ENCODE results near the gene RSF1. TPM values are rescaled to one million over a fixed set of nuclear protein-coding genes. Genes with fewer than 3 reads are reported as not detected.
A peak's percentile ranks its signal among the peaks of the same experiment; 100 is the strongest.
"Not testable (repeated sequence)": the region's sequence is repeated elsewhere in the genome, so short reads cannot be mapped to it uniquely, and the experiment has no call there.

RSF1 gene, protein sequence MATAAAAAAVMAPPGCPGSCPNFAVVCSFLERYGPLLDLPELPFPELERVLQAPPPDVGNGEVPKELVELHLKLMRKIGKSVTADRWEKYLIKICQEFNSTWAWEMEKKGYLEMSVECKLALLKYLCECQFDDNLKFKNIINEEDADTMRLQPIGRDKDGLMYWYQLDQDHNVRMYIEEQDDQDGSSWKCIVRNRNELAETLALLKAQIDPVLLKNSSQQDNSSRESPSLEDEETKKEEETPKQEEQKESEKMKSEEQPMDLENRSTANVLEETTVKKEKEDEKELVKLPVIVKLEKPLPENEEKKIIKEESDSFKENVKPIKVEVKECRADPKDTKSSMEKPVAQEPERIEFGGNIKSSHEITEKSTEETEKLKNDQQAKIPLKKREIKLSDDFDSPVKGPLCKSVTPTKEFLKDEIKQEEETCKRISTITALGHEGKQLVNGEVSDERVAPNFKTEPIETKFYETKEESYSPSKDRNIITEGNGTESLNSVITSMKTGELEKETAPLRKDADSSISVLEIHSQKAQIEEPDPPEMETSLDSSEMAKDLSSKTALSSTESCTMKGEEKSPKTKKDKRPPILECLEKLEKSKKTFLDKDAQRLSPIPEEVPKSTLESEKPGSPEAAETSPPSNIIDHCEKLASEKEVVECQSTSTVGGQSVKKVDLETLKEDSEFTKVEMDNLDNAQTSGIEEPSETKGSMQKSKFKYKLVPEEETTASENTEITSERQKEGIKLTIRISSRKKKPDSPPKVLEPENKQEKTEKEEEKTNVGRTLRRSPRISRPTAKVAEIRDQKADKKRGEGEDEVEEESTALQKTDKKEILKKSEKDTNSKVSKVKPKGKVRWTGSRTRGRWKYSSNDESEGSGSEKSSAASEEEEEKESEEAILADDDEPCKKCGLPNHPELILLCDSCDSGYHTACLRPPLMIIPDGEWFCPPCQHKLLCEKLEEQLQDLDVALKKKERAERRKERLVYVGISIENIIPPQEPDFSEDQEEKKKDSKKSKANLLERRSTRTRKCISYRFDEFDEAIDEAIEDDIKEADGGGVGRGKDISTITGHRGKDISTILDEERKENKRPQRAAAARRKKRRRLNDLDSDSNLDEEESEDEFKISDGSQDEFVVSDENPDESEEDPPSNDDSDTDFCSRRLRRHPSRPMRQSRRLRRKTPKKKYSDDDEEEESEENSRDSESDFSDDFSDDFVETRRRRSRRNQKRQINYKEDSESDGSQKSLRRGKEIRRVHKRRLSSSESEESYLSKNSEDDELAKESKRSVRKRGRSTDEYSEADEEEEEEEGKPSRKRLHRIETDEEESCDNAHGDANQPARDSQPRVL (N-terminal part only)
- 10 to 100 TPM; 57.6 to 69.9 TPM for total RNA-seq

DNA sequence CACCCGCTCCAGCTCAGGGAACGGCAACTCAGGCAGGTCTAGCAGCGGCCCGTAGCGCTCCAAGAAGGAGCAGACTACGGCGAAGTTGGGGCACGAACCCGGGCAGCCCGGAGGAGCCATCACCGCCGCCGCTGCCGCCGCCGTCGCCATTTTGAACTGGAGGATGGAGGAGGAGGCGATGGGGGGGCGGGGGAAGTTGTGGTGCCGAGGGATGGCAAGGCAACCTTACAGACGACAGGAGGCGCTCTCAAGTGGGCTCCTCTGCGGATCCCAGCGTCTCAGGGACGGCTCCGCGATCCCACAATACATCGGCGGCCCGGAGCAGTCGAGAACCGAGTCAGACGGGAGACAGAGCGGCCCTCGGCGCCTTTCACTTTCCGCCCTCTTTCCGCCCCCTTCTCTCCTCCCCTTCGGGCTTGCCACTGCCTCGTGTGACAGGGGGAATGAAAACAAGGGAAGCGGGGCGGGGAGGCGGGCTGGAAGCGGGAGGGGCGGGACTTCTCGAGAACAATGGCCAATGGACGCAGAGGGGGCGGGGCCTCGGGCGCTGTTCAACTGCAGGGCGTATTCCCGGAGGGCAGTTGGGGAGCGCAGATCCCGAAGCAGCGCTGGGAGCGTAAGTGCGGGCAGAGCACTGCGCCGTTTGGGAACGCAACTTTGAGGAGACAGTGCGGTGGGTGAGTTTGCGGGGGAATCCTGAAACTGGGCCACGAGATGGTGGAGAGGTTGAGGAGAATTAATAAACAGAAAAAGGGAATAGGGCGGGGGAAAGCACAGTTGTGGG is at the start of gene RSF1, which contains the start of gene AAMDC:
TSS of gene RSF1 (minus strand) at position 158 of the 784 bp plus-strand sequence. CDS start at position 150, 8 bp downstream.
TSS of gene AAMDC (plus strand) at position 580 of the 784 bp plus-strand sequence. CDS start 21,353 bp downstream, outside the sequence.
- DNase-seq (peak; percentile 94 to 97), ATAC-seq (replicated peaks in 1 of 2) (peak; percentile 91 to 93)
- H3K27me3 Mint-ChIP-seq (ENCODE audit: low read depth), result no peaks in the 10 kb centered on the region
- H3K36me3 Mint-ChIP-seq (ENCODE audit: insufficient read depth in 2 of 2), result peaks cover 8% of the 10 kb centered on the region in 2 donors
- H3K4me1 Mint-ChIP-seq (ENCODE audit: low read depth), result peaks cover 42% of the 10 kb centered on the region
- H3K4me3 Mint-ChIP-seq, result peak within 1 kb of the TSS; percentile 96 to 100
- H3K9me3 Mint-ChIP-seq, result no peaks in the 10 kb centered on the region
- peak within 1 kb of the TSS; percentile 90 for H3K27ac Mint-ChIP-seq

DNA sequence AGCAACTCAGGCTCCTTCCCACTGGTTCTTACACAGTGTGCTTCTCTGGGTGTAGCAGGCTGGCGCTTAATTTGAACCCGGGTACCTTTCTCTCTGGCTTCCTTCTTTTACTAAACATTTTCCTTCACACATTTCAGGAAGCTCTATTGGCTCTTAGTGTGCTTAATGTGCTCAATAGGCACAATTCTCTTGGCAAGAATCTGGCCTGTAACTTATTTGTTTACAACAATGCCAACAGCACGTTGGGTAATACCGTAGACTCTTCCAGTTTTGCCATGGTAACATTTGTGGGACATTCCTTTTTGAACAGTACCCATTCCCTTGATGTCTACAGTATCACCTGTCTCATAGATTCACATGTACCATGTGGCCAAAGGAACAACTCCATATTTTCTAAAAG is 48.2 kb upstream of the RSF1 start:
- no peak for DNase-seq
- ATAC-seq (replicated peaks in 1 of 2), result no peak
- no peak overlapping the region for H3K27ac Mint-ChIP-seq
- H3K9me3 Mint-ChIP-seq, result no peaks in the 10 kb centered on the region
- H3K36me3 Mint-ChIP-seq (ENCODE audit: insufficient read depth in 2 of 2), result peaks cover 2 to 5% of the 10 kb centered on the region in 2 donors
- no peak overlapping the region for H3K4me3 Mint-ChIP-seq
- H3K4me1 Mint-ChIP-seq (ENCODE audit: low read depth), result no peaks in the 10 kb centered on the region
- no peaks in the 10 kb centered on the region for H3K27me3 Mint-ChIP-seq (ENCODE audit: low read depth)

DNA sequence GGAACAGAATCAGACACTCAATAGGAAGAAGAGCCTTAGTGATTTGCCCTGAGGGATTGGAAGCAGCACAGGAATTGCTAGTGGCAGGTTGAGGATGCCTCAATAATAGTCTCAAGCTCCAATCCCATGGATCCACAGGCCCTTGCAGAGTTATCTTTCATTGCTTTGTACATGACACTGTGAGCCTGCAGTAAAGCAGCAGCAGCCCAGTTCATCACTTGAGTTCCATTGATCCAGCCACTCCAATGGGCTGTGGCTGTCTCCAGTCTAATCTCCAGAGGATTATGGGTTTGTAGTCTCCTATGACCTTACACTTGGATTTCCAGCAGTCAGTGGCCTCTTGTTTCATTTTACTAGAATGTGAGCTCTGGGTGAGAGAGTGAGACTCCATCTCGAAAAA is 45.8 kb upstream of the RSF1 start:
- no peak for ATAC-seq (replicated peaks in 1 of 2)
- Mint-ChIP-seq H3K27me3 (ENCODE audit: low read depth) (no peaks in the 10 kb centered on the region), H3K36me3 (ENCODE audit: insufficient read depth in 2 of 2) (peaks cover 2 to 5% of the 10 kb centered on the region in 2 donors), H3K4me1 (ENCODE audit: low read depth) (no peaks in the 10 kb centered on the region), H3K9me3 (no peaks in the 10 kb centered on the region), H3K27ac (no peak overlapping the region), H3K4me3 (no peak overlapping the region)
- DNase-seq, result no peak

DNA sequence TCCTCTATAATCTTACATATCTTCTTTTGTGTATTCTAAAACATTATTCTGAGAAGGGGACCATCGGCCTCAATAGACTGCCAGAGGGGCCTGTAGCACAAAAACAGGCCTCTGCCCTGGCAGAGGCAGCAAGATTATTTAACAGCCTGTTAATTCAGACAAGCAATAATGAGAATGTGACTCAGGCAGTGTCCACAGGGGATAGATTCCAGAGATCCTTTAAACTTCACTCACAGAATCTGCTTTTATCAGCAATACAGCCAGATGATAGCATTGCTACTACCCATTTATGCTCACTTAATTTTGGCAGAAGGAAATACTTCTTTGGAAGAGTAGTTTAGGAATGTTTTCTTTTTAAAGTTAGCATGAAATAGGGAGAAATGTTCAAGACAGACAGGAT is 45.3 kb upstream of the RSF1 start:
- Mint-ChIP-seq H3K4me3 (no peak overlapping the region), H3K27ac (no peak overlapping the region)

DNA sequence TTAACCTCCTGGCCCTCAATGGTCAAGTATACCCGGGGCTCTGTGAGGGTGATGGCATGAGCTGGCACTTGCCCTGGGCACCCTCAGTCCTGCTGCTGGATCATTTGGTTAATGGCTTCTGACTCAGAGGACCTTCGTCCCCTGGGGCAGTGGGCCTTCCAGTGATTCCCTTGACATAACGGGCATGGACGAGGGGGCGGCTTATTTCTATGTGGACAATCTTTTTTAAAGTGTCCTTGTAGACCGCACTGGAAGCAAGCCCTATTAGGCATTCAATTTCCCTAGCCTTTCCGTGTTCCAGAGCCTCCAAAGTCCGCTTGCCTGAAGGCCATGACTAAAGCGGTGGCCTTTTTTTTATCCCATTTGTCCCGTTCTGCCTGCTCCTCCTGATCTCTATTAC is 40.9 kb upstream of the RSF1 start:
- H3K36me3 Mint-ChIP-seq (ENCODE audit: insufficient read depth in 2 of 2); H3K27me3 Mint-ChIP-seq (ENCODE audit: low read depth); H3K4me3 Mint-ChIP-seq; H3K27ac Mint-ChIP-seq; H3K9me3 Mint-ChIP-seq; DNase-seq; ATAC-seq (replicated peaks in 1 of 2); H3K4me1 Mint-ChIP-seq (ENCODE audit: low read depth): not testable (repeated sequence)

More for the DNA sequence above, 45.3 kb upstream of the RSF1 start:
- H3K9me3 Mint-ChIP-seq, result no peaks in the 10 kb centered on the region
- DNase-seq (no peak), ATAC-seq (replicated peaks in 1 of 2) (no peak)
- peaks cover 2 to 5% of the 10 kb centered on the region in 2 donors for H3K36me3 Mint-ChIP-seq (ENCODE audit: insufficient read depth in 2 of 2)
- no peaks in the 10 kb centered on the region for H3K4me1 Mint-ChIP-seq (ENCODE audit: low read depth)
- no peaks in the 10 kb centered on the region for H3K27me3 Mint-ChIP-seq (ENCODE audit: low read depth)

GRCh38 chr11:77857906-77858457 is 37.5 kb upstream of the RSF1 start:
- peaks cover 14 to 21% of the 10 kb centered on the region in 2 donors for H3K36me3 Mint-ChIP-seq (ENCODE audit: insufficient read depth in 2 of 2)
- not testable (repeated sequence) for ATAC-seq (replicated peaks in 1 of 2); H3K27me3 Mint-ChIP-seq (ENCODE audit: low read depth); H3K4me1 Mint-ChIP-seq (ENCODE audit: low read depth); H3K27ac Mint-ChIP-seq; H3K4me3 Mint-ChIP-seq; DNase-seq
- H3K9me3 Mint-ChIP-seq, result peaks cover 3 to 15% of the 10 kb centered on the region in 2 donors

GRCh38 chr11:77854838-77855237 is 34.3 kb upstream of the RSF1 start:
- DNase-seq, result no peak
- no peaks in the 10 kb centered on the region for H3K4me1 Mint-ChIP-seq (ENCODE audit: low read depth)
- no peaks in the 10 kb centered on the region for H3K27me3 Mint-ChIP-seq (ENCODE audit: low read depth)
- no peak for ATAC-seq (replicated peaks in 1 of 2)
- H3K9me3 Mint-ChIP-seq, result peaks cover 3 to 15% of the 10 kb centered on the region in 2 donors
- H3K36me3 Mint-ChIP-seq (ENCODE audit: insufficient read depth in 2 of 2), result peaks cover 15 to 21% of the 10 kb centered on the region in 2 donors
- no peak overlapping the region for H3K27ac Mint-ChIP-seq
- no peak overlapping the region for H3K4me3 Mint-ChIP-seq

- Mint-ChIP-seq H3K9me3 (peaks cover 3 to 13% of the 10 kb centered on the region in 2 donors), H3K27me3 (ENCODE audit: low read depth) (no peaks in the 10 kb centered on the region), H3K4me3 (no peak overlapping the region), H3K36me3 (ENCODE audit: insufficient read depth in 2 of 2) (peaks cover 13 to 21% of the 10 kb centered on the region in 2 donors), H3K4me1 (ENCODE audit: low read depth) (no peaks in the 10 kb centered on the region), H3K27ac (no peak overlapping the region)
- ATAC-seq (replicated peaks in 1 of 2) (no peak), DNase-seq (no peak)
Measured at GRCh38 chr11:77851503-77851902, 31.0 kb upstream of the RSF1 start.

DNA sequence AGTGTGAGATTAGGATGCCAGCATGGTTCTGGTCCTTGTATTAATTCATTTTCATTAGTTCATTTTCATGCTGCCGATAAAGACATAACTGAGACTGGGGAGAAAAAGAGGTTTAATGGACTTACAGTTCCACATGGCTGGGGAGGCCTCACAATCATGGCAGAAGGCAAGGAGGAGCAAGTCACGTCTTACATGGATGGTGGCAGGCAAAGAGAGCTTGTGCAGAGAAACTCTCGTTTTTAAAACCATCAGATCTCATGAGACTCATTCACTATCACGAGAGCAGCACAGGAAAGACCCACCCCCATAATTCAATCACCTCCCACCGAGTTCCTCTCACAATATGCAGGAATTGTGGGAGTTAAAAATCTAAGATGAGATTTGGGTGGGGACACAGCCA is 23.2 kb upstream of the RSF1 start:
- H3K27me3 Mint-ChIP-seq (ENCODE audit: low read depth); DNase-seq; ATAC-seq (replicated peaks in 1 of 2); H3K27ac Mint-ChIP-seq; H3K4me3 Mint-ChIP-seq; H3K4me1 Mint-ChIP-seq (ENCODE audit: low read depth): not testable (repeated sequence)
- H3K9me3 Mint-ChIP-seq, result peaks cover 6 to 11% of the 10 kb centered on the region in 2 donors
- H3K36me3 Mint-ChIP-seq (ENCODE audit: insufficient read depth in 2 of 2), result peaks cover 6 to 23% of the 10 kb centered on the region in 2 donors

DNA sequence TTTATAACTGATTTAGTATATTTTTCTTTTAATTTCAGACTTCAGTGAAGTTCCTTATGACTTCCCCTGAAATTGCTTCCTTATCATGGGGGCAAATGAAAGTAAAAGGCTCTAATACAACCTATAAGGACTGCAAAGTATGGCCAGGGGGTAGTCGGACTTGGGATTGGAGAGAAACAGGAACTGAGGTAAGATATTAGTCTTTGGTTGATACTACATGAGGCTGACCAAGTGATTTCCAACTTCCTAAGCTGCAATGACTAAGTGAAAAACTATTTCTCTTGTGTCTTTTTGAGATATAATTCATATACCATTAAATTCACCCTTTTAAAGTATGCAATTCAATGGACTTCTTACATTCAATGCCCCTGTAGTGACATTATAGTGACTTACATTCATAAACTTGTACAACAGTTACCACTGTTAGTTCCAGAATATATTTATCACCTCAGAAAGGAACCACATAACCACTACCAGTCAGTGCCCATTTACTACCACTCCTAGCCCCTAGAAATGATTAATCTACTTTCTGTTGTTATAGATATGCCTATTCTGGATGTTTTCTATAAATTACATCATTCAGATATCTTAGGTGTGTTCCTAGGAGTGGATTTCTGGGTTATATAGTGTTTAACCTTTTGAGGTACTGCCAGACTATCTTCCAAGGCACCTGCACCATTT is 22.1 kb upstream of the RSF1 start:
- peaks cover 6 to 11% of the 10 kb centered on the region in 2 donors for H3K9me3 Mint-ChIP-seq
- DNase-seq (no peak), ATAC-seq (replicated peaks in 1 of 2) (peak; percentile 35 to 36)
- no peak overlapping the region for H3K4me3 Mint-ChIP-seq
- H3K27me3 Mint-ChIP-seq (ENCODE audit: low read depth), result no peaks in the 10 kb centered on the region
- H3K36me3 Mint-ChIP-seq (ENCODE audit: insufficient read depth in 2 of 2), result peaks cover 6 to 23% of the 10 kb centered on the region in 2 donors
- H3K27ac Mint-ChIP-seq, result no peak overlapping the region
- no peaks in the 10 kb centered on the region for H3K4me1 Mint-ChIP-seq (ENCODE audit: low read depth)

DNA sequence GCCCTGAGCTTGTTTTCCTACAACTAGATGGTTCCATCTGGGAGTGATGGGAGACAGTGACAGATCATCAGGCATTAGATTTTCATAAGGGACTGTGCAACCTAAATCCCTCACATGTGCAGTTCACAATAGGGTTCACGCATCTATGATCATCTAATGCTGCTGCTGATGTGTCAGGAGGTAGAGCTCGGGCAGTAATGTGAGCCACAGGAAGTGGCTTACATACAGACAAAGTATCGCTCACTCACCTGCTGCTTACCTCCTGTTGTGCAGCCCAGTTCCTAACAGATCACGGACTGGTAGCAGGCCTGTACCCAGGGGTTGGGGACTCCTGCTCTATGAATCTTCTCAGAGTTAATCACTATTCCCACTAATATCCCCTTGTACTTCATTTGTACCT is 12.8 kb upstream of the RSF1 start:
- Mint-ChIP-seq H3K4me1 (ENCODE audit: low read depth) (no peaks in the 10 kb centered on the region), H3K9me3 (no peaks in the 10 kb centered on the region), H3K36me3 (ENCODE audit: insufficient read depth in 2 of 2) (no peaks in the 10 kb centered on the region), H3K27me3 (ENCODE audit: low read depth) (no peaks in the 10 kb centered on the region), H3K4me3 (no peak overlapping the region), H3K27ac (no peak overlapping the region)
- ATAC-seq (replicated peaks in 1 of 2) (no peak), DNase-seq (no peak)
